22Rv1 (cell line): ENCODE measurements around the gene DPEP3.

Source experiments
- CTCF ChIP-seq: fragments of 450-650 bp; IDR thresholded peaks from 2 replicates; pipeline ENCODE4 v1.5.1; 2017; ENCODE audit warnings: mild to moderate bottlenecking
- ZFX ChIP-seq: fragments of 450-650 bp; IDR thresholded peaks from 2 replicates; pipeline ENCODE4 v1.6.1; 2017; ENCODE audit warnings: antibody characterized with exemption, borderline replicate concordance

- TF ChIP-seq CTCF (no peak), ZFX (no peak)
These were observed 42.6 kb upstream of the DPEP3 start, which contains the start of the genes DDX28 and DUS2 for GRCh38 chr16:68022728-68023537.
